Endothelial cell of umbilical vein (primary cell): ENCODE data around the gene HSD17B11. TPM values are rescaled to one million over a fixed set of nuclear protein-coding genes. Genes with fewer than 3 reads are reported as not detected.

ENCODE experiments used
- BruUV-seq: library from RNA; stranded (reverse); fragments of 400-500 nt; replicated peaks from 2 replicates; lab custom pipeline; 2021; lab: Mats Ljungman, UMichigan
- CTCF ChIA-PET: fragments of 300-600, 350-600 bp; sonication (Branson Sonifier 250); formaldehyde crosslinking; loops from one replicate; lab custom pipeline; 2021; ENCODE audit warnings: antibody characterized with exemption, inconsistent platforms; lab: Charles Lee
- POLR2A ChIA-PET: fragments of 300-600, 350-600 bp; sonication (Branson Sonifier 250); formaldehyde crosslinking; loops from one replicate; lab custom pipeline; 2021; ENCODE audit warnings: antibody characterized with exemption, inconsistent platforms; lab: Charles Lee
- DNase-seq: peaks from one replicate; pipeline ENCODE4 v3.0.0-alpha.2; 2011; ENCODE audit warnings: low read depth, low spot score
- FAIRE-seq: peaks from 2 replicates; lab custom pipeline; 2011; peaks lifted over from hg19 to GRCh38; lab: Jason Lieb, UNC
- H2AFZ ChIP-seq: 2 replicates; pipeline ENCODE4 v1.6.0; 2012; ENCODE audit warnings: low read depth, low read length, control low read depth, inconsistent platforms
- H3K27ac ChIP-seq: 2 replicates; pipeline ENCODE4 v1.5.1; 2011; ENCODE audit warnings: low read depth, mild to moderate bottlenecking, control low read depth, low read length, moderate library complexity; ENCODE audit not compliant: insufficient read depth
- H3K27me3 ChIP-seq, 2 experiments: 2 replicates each; pipeline versions ENCODE4 v1.6.0 to v1.6.1; 2011; ENCODE audit warnings: low read length in 2 of 2, mixed read lengths in 1 of 2; ENCODE audit not compliant: control insufficient read depth in 2 of 2, insufficient read depth in 2 of 2
- H3K36me3 ChIP-seq, 2 experiments: 2 replicates in 1 of 2; 3 replicates in 1 of 2; pipeline ENCODE4 v1.5.1; 2011; ENCODE audit warnings: low read length in 2 of 2, mild to moderate bottlenecking in 1 of 2, moderate library complexity in 1 of 2; ENCODE audit not compliant: control insufficient read depth in 2 of 2, insufficient read depth in 2 of 2; ENCODE audit errors: extremely low read depth in 1 of 2
- H3K4me1 ChIP-seq: 3 replicates; pipeline ENCODE4 v1.5.1; 2011; ENCODE audit warnings: mild to moderate bottlenecking, low read length; ENCODE audit not compliant: control insufficient read depth, insufficient read depth; ENCODE audit errors: extremely low read depth
- H3K4me2 ChIP-seq: 2 replicates; pipeline ENCODE4 v1.6.1; 2011; ENCODE audit warnings: low read length, control low read depth, mixed read lengths; ENCODE audit not compliant: insufficient read depth
- H3K4me3 ChIP-seq, 3 experiments: fragments of 200-600 bp in 1 of 3; sonication (generic), shearing (Covaris generic) in 1 of 3; replicated peaks in 1 of 3; 2 replicates each; pipeline ENCODE4 v1.5.1; 2011 to 2016; ENCODE audit warnings: control low read depth in 3 of 3, low read length in 3 of 3, mild to moderate bottlenecking in 2 of 3, inconsistent platforms in 1 of 3, low read depth in 1 of 3, moderate library complexity in 1 of 3; ENCODE audit not compliant: insufficient read depth in 1 of 3
- H3K79me2 ChIP-seq: 2 replicates; pipeline ENCODE4 v1.6.0; 2012; ENCODE audit warnings: low read length, inconsistent platforms; ENCODE audit not compliant: control insufficient read depth, insufficient read depth
- H3K9ac ChIP-seq: replicated peaks from 2 replicates; pipeline ENCODE3; 2011; ENCODE audit warnings: low read length, control low read depth; ENCODE audit not compliant: insufficient read depth; ENCODE audit errors: extremely low read depth
- H3K9me1 ChIP-seq: replicated peaks from 3 replicates; pipeline ENCODE4 v1.6.0; 2011; ENCODE audit warnings: mild to moderate bottlenecking, low read length; ENCODE audit not compliant: control insufficient read depth, insufficient read depth; ENCODE audit errors: extremely low read depth
- H3K9me3 ChIP-seq: replicated peaks from 2 replicates; pipeline ENCODE4 v1.5.1; 2012; ENCODE audit warnings: low read length, inconsistent platforms; ENCODE audit not compliant: control insufficient read depth, insufficient read depth
- H4K20me1 ChIP-seq: replicated peaks from 2 replicates; pipeline ENCODE3; 2011; ENCODE audit warnings: mild to moderate bottlenecking, low read length; ENCODE audit not compliant: control insufficient read depth, insufficient read depth; ENCODE audit errors: extremely low read depth
- CTCF ChIP-seq, 2 donors: IDR thresholded peaks; 1 replicate in 1 of 2; 2 replicates in 1 of 2; pipeline ENCODE4 v1.5.1; 2011; ENCODE audit warnings: low read length in 2 of 2, mild to moderate bottlenecking in 2 of 2, moderate library complexity in 2 of 2, control low read depth in 1 of 2, inconsistent platforms in 1 of 2, low read depth in 1 of 2; ENCODE audit not compliant: insufficient read depth in 1 of 2; ENCODE audit errors: extremely low read depth in 1 of 2
- EZH2 ChIP-seq: IDR thresholded peaks from 2 replicates; pipeline ENCODE4 v1.6.1; 2012; ENCODE audit warnings: borderline replicate concordance, low read depth, mild to moderate bottlenecking, moderate library complexity, low read length, inconsistent platforms; ENCODE audit not compliant: severe bottlenecking
- FOS ChIP-seq: IDR thresholded peaks from 2 replicates; pipeline ENCODE4 v1.6.1; 2011; ENCODE audit warnings: mild to moderate bottlenecking, low read length, moderate library complexity, borderline replicate concordance; ENCODE audit not compliant: insufficient read depth
- GATA2 ChIP-seq: IDR thresholded peaks from 2 replicates; pipeline ENCODE4 v1.7.0; 2011; ENCODE audit warnings: low read depth, mild to moderate bottlenecking, moderate library complexity, mixed read lengths, low read length; ENCODE audit not compliant: insufficient read length, insufficient read depth
- JUN ChIP-seq: IDR thresholded peaks from 2 replicates; pipeline ENCODE4 v1.6.1; 2011; ENCODE audit warnings: borderline replicate concordance, low read depth; ENCODE audit not compliant: insufficient read length, insufficient read depth
- MAX ChIP-seq: IDR thresholded peaks from 2 replicates; pipeline ENCODE4 v1.6.1; 2011; ENCODE audit not compliant: insufficient read depth, insufficient read length
- MYC ChIP-seq: IDR thresholded peaks from one replicate; pipeline ENCODE4 v1.6.1; 2011; ENCODE audit warnings: mild to moderate bottlenecking, low read depth, low read length
- POLR2A ChIP-seq: IDR thresholded peaks from 2 replicates; pipeline ENCODE4 v1.6.1; 2012; ENCODE audit warnings: low read depth, mild to moderate bottlenecking, control low read depth, low read length
- POLR2AphosphoS5 ChIP-seq: IDR thresholded peaks from 2 replicates; pipeline ENCODE4 v1.6.1; 2012; ENCODE audit warnings: low read depth, mild to moderate bottlenecking, control low read depth, low read length, moderate library complexity; ENCODE audit not compliant: insufficient read depth
- dilution Hi-C: fragments of 300-500 bp; cut with MboI; formaldehyde crosslinking; loops from one replicate; pipeline ENCODE4 v1.15.0; 2019; ENCODE audit warnings: low sequenced_read_pairs; ENCODE audit not compliant: extremely low pct_ligation_motif_present
- intact Hi-C: fragments of 100-400 bp; cut with micrococcal nuclease; formaldehyde crosslinking; loops from one replicate; pipeline ENCODE4 v1.10.0; 2022
- polyA plus RNA-seq, 4 experiments: library from polyadenylated mRNA; depleted of rRNA in 3 of 4; stranded (reverse) in 3 of 4; unstranded in 1 of 4; fragments of >200 nt; gene quantifications; 2 replicates each; pipeline versions ENCODE4 v1.2.1 to v1.2.3, GENCODE V29; 2011 to 2012; ENCODE audit warnings: missing spikeins in 1 of 4
- total RNA-seq: library from RNA; stranded (reverse); gene quantifications from 2 replicates; pipeline ENCODE4 v1.2.3, GENCODE V29; 2021

Gene HSD17B11
- total and polyA plus RNA-seq, 2 donors (not counting 3 experiments of a cell fraction or from before 2014, with no cell fraction given): 10.7 to 21.1 TPM

GRCh38 chr4:87360338-87360935, 30.6 kb downstream of the HSD17B11 start:
- H3K4me2 ChIP-seq: no peak overlapping the region
- H3K9me1 ChIP-seq: no peaks in the 10 kb centered on the region
- dilution Hi-C loops: no loop called here
- H3K4me3 ChIP-seq: no peak overlapping the region
- no peaks in the 10 kb centered on the region for H3K79me2 ChIP-seq
- no peaks in the 10 kb centered on the region for H3K4me1 ChIP-seq
- no TSS peak for BruUV-seq
- no peak overlapping the region for H3K27ac ChIP-seq
- no peak for DNase-seq
- H3K27me3 ChIP-seq: no peaks in the 10 kb centered on the region
- intact Hi-C loops: no loop called here
- CTCF ChIA-PET: interaction anchor here (2.3 kb wide), 1 partner anchor 16 kb away, joined by 10 read pairs; no protein-coding TSS in a partner anchor
- TF ChIP-seq POLR2AphosphoS5 (no peak), MYC (no peak), POLR2A (no peak), CTCF (IDR thresholded peaks at IDR 0.05; ENCODE audit: extremely low read depth in 1 of 2, insufficient read depth in 1 of 2, low read depth in 1 of 2, low read length in 2 of 2) (no peak), EZH2 (no peak), FOS (no peak), JUN (no peak), MAX (no peak), GATA2 (no peak)
- FAIRE-seq: no peak
- H3K9me3 ChIP-seq: no peaks in the 10 kb centered on the region
- POLR2A ChIA-PET: no interaction called here
- no peak overlapping the region for H2AFZ ChIP-seq
- H4K20me1 ChIP-seq: no peaks in the 10 kb centered on the region
- no peak overlapping the region for H3K9ac ChIP-seq
- peaks cover 0 to 5% of the 10 kb centered on the region in 2 experiments for H3K36me3 ChIP-seq
